ACC112 (cell line): ENCODE measurements around the gene MRPS22.

Experiments used
- H2AFZ ChIP-seq: fragments of 200-600 bp; sonication (generic); one replicate; pipeline ENCODE4 v1.6.0; 2017; ENCODE audit warnings: antibody characterized with exemption, low read length; ENCODE audit not compliant: unreplicated experiment
- H3K27ac ChIP-seq: fragments of 200-600 bp; sonication (generic); 2 replicates; pipeline ENCODE4 v1.5.1; 2014; ENCODE audit warnings: low read depth, mild to moderate bottlenecking, antibody characterized with exemption, low read length, moderate library complexity
- H3K27me3 ChIP-seq: fragments of 200-600 bp; sonication (generic); 2 replicates; pipeline ENCODE4 v1.6.1; 2014; ENCODE audit warnings: mild to moderate bottlenecking, antibody characterized with exemption, low read length, moderate library complexity, mixed read lengths; ENCODE audit not compliant: insufficient read depth
- H3K36me3 ChIP-seq: fragments of 200-600 bp; sonication (generic); 2 replicates; pipeline ENCODE4 v1.6.1; 2016; ENCODE audit warnings: mild to moderate bottlenecking, antibody characterized with exemption, low read length, moderate library complexity, mixed read lengths; ENCODE audit not compliant: insufficient read depth
- H3K4me1 ChIP-seq: fragments of 200-600 bp; sonication (generic); one replicate; pipeline ENCODE4 v1.6.1; 2016; ENCODE audit warnings: low read length, mixed read lengths; ENCODE audit not compliant: insufficient read depth, unreplicated experiment, control insufficient read depth
- H3K4me3 ChIP-seq: fragments of 200-600 bp; sonication (generic); 2 replicates; pipeline ENCODE4 v1.5.1; 2014; ENCODE audit warnings: mild to moderate bottlenecking, low read depth, low read length
- H3K79me2 ChIP-seq: fragments of 200-600 bp; sonication (generic); one replicate; pipeline ENCODE4 v1.6.0; 2016; ENCODE audit warnings: low read length; ENCODE audit not compliant: control insufficient read depth, unreplicated experiment, insufficient read depth

MRPS22 gene

GRCh38 chr3:139322346-139322745, 21.5 kb upstream of the MRPS22 start:
- H3K27ac ChIP-seq, result no peak overlapping the region
- peaks cover 5% of the 10 kb centered on the region for H3K4me1 ChIP-seq
- no peak overlapping the region for H3K4me3 ChIP-seq
- H3K79me2 ChIP-seq, result no peaks in the 10 kb centered on the region
- no peaks in the 10 kb centered on the region for H3K27me3 ChIP-seq
- H2AFZ ChIP-seq, result no peak overlapping the region
- H3K36me3 ChIP-seq, result no peaks in the 10 kb centered on the region

DNA sequence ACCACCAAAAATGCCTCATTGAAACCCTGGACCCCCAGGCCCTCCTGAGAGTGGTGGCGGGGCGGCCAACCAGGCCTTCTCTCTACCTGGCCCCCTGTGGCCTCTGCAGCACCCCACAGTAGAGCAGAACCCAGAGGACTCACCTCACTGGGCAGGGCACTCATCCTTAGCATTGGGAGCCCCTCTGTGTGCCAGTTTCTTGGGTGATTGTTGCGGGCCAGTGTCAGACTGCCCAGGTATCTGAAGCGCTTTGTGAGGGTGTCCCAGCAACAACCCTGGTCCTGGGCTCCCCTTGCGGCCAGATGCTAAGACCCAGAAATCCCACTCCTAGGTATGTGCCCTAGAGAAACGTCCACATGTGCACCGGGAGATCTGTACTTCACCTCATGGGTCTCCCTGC, 20.7 kb upstream of the MRPS22 start:
- Histone ChIP-seq H3K27me3 (no peaks in the 10 kb centered on the region), H2AFZ (no peak overlapping the region), H3K27ac (no peak overlapping the region), H3K4me1 (no peaks in the 10 kb centered on the region), H3K4me3 (no peak overlapping the region), H3K79me2 (no peaks in the 10 kb centered on the region), H3K36me3 (no peaks in the 10 kb centered on the region)

DNA sequence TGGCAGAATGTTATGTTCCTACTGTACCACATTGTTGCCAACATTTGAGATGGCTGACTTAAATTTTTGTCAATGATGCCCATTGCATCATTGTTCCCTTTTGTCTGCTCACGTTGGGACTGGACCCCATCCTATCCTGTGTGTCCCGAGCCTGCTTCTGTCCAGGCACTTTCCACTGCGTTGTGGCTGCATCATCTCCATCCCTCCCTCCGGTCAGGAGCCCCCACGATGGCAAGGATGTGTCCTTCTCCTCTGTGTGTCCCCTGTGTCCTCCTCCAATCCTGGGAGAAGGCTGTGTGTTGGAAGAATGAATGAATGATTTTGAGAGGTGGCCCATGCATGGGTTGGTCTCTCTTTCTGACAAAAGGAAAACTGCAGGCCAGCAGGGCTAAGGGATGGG, 19.4 kb upstream of the MRPS22 start:
- Histone ChIP-seq H2AFZ (no peak overlapping the region), H3K36me3 (no peaks in the 10 kb centered on the region), H3K27ac (no peak overlapping the region), H3K27me3 (no peaks in the 10 kb centered on the region), H3K79me2 (no peaks in the 10 kb centered on the region), H3K4me3 (no peak overlapping the region), H3K4me1 (peaks cover 4% of the 10 kb centered on the region)

- no peak overlapping the region for H3K4me3 ChIP-seq
- no peaks in the 10 kb centered on the region for H3K79me2 ChIP-seq
- H2AFZ ChIP-seq, result no peak overlapping the region
- H3K27me3 ChIP-seq, result peaks cover 9% of the 10 kb centered on the region
- no peaks in the 10 kb centered on the region for H3K36me3 ChIP-seq
- no peak overlapping the region for H3K27ac ChIP-seq
- peaks cover 4% of the 10 kb centered on the region for H3K4me1 ChIP-seq
Measured at GRCh38 chr3:139325551-139325950, 18.3 kb upstream of the MRPS22 start.

- Histone ChIP-seq H3K4me3 (no peak overlapping the region), H3K79me2 (no peaks in the 10 kb centered on the region), H2AFZ (no peak overlapping the region), H3K27me3 (peaks cover 14% of the 10 kb centered on the region), H3K27ac (no peak overlapping the region), H3K4me1 (peaks cover 4% of the 10 kb centered on the region), H3K36me3 (no peaks in the 10 kb centered on the region)
Measured at GRCh38 chr3:139326131-139326530, 17.7 kb upstream of the MRPS22 start.

DNA sequence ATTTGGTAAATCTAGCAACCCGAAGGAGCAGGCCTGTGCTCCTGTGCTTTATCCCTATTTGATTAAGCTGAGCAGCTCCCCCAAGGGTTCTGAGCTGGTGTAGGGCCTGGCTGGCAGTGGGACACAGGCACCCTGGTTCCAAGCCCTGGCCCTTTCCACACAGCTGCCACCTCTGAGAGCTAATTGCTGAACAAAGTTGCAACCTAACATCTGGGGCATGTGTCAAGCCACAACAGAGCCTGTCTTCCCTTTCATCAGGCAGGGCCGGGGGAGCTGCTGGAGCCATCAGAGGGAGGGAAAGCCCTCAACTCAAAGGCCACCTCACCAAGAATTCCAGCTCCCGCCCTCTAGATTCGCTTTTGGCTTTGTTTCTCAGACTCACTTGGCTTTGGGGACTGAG, 17.1 kb upstream of the MRPS22 start:
- H3K4me1 ChIP-seq, result peaks cover 4% of the 10 kb centered on the region
- H3K4me3 ChIP-seq, result no peak overlapping the region
- no peaks in the 10 kb centered on the region for H3K79me2 ChIP-seq
- peaks cover 19% of the 10 kb centered on the region for H3K27me3 ChIP-seq
- no peak overlapping the region for H2AFZ ChIP-seq
- H3K27ac ChIP-seq, result no peak overlapping the region
- no peaks in the 10 kb centered on the region for H3K36me3 ChIP-seq

- Histone ChIP-seq H3K4me1 (peaks cover 4% of the 10 kb centered on the region), H3K27me3 (peaks cover 24% of the 10 kb centered on the region), H3K79me2 (no peaks in the 10 kb centered on the region), H2AFZ (no peak overlapping the region), H3K4me3 (no peak overlapping the region), H3K27ac (no peak overlapping the region), H3K36me3 (no peaks in the 10 kb centered on the region)
Measured at GRCh38 chr3:139327231-139327630, 16.6 kb upstream of the MRPS22 start.

- Histone ChIP-seq H3K4me1 (peaks cover 4% of the 10 kb centered on the region), H3K27ac (no peak overlapping the region), H3K36me3 (no peaks in the 10 kb centered on the region), H3K27me3 (peaks cover 30% of the 10 kb centered on the region), H2AFZ (no peak overlapping the region), H3K79me2 (no peaks in the 10 kb centered on the region), H3K4me3 (no peak overlapping the region)
Measured at GRCh38 chr3:139327861-139328260, 16.0 kb upstream of the MRPS22 start.

DNA sequence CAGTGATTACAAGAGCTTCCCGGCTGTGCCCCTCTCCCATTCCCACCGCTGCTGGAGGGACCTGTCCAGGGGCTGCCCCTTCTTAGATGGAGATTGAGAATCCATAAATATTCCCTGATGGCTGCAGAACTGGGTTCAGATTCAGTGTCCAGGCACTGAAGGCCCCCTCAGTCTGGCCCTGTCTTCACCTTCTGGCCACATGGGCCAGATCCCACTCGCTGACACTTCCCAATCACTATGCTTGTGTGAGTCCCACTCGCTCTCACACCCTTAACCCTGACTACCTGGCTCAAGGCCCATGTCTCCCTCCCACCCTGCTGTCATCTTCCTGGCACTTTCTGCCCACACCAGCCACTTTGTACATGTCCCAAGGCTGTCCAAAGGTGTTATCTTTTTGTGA, 15.5 kb upstream of the MRPS22 start:
- H2AFZ ChIP-seq, result no peak overlapping the region
- peaks cover 4% of the 10 kb centered on the region for H3K4me1 ChIP-seq
- no peaks in the 10 kb centered on the region for H3K79me2 ChIP-seq
- no peak overlapping the region for H3K27ac ChIP-seq
- H3K36me3 ChIP-seq, result no peaks in the 10 kb centered on the region
- peaks cover 30% of the 10 kb centered on the region for H3K27me3 ChIP-seq
- H3K4me3 ChIP-seq, result no peak overlapping the region

GRCh38 chr3:139329364-139329850, 14.4 kb upstream of the MRPS22 start:
- H3K27me3 ChIP-seq, result peaks cover 30% of the 10 kb centered on the region
- H3K36me3 ChIP-seq, result no peaks in the 10 kb centered on the region
- no peak overlapping the region for H3K27ac ChIP-seq
- H3K79me2 ChIP-seq, result no peaks in the 10 kb centered on the region
- H3K4me1 ChIP-seq, result peaks cover 4% of the 10 kb centered on the region
- H2AFZ ChIP-seq, result peak overlapping the region; percentile 30
- peak overlapping the region; percentile 24; the same call in 1 of the 2 replicates for H3K4me3 ChIP-seq

DNA sequence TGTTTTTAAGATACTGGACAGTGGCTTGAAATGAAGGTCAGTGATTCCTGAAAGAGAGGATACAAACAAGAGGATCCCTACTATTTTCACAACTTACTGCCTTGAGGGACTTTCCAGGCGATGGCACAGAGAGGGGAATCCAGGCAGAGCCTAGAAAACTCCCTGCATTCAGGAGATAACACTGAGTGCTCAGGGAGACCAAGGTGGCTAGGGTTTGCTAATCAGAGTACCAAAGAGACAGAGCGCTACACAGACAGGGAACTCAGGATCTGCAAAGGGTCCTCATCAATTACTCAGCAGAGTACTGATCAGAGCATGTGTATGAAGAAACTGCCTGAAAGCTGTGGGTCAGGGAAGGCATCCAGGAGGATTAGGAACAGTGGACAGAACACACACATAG, 11.7 kb upstream of the MRPS22 start:
- H3K27ac ChIP-seq, result no peak overlapping the region
- H3K4me3 ChIP-seq, result no peak overlapping the region
- no peak overlapping the region for H2AFZ ChIP-seq
- no peaks in the 10 kb centered on the region for H3K79me2 ChIP-seq
- no peaks in the 10 kb centered on the region for H3K36me3 ChIP-seq
- H3K4me1 ChIP-seq, result peaks cover 4% of the 10 kb centered on the region
- H3K27me3 ChIP-seq, result peaks cover 30% of the 10 kb centered on the region
